GM23338 (cell line): ENCODE measurements around the gene C2orf92. TPM values are rescaled to one million over a fixed set of nuclear protein-coding genes. Genes with fewer than 3 reads are reported as not detected.

Experiments used
- ATAC-seq: fragments of 200-7000 bp; cut with Tn5 transposase; 3 replicates; pipeline ENCODE4 v1.9.1; 2020
- DNase-seq: peaks from one replicate; pipeline ENCODE4 v3.0.0-alpha.2; 2015; ENCODE audit warnings: low spot score
- H2AFZ ChIP-seq: fragments of 200-600 bp; sonication (generic); 2 replicates; pipeline ENCODE4 v1.8.0; 2016; ENCODE audit warnings: antibody characterized with exemption, mild to moderate bottlenecking, moderate library complexity
- H3F3A ChIP-seq: fragments of 200-600 bp; sonication (generic); replicated peaks from 2 replicates; pipeline ENCODE4 v1.8.0; 2017; ENCODE audit warnings: antibody characterized with exemption, mixed run types, low read depth
- H3K27ac ChIP-seq: fragments of 200-600 bp; sonication (generic); 2 replicates; pipeline ENCODE4 v1.6.1; 2016; ENCODE audit warnings: low read depth
- H3K27me3 ChIP-seq: fragments of 200-600 bp; sonication (generic); 2 replicates; pipeline ENCODE4 v1.8.0; 2016; ENCODE audit warnings: mild to moderate bottlenecking, mixed run types, moderate library complexity; ENCODE audit not compliant: insufficient read depth
- H3K36me3 ChIP-seq: fragments of 200-600 bp; sonication (generic); 2 replicates; pipeline ENCODE4 v1.8.0; 2016; ENCODE audit warnings: mild to moderate bottlenecking; ENCODE audit not compliant: insufficient read depth
- H3K4me1 ChIP-seq: fragments of 200-600 bp; sonication (generic); 2 replicates; pipeline ENCODE4 v1.8.0; 2016; ENCODE audit warnings: mild to moderate bottlenecking, moderate library complexity; ENCODE audit not compliant: insufficient read depth
- H3K4me2 ChIP-seq: fragments of 200-600 bp; sonication (generic); 2 replicates; pipeline ENCODE4 v1.7.1; 2017; ENCODE audit warnings: mixed run types
- H3K4me3 ChIP-seq: fragments of 200-600 bp; sonication (generic); 2 replicates; pipeline ENCODE4 v1.6.1; 2016; ENCODE audit warnings: mixed run types
- H3K79me2 ChIP-seq: fragments of 200-600 bp; sonication (generic); replicated peaks from 2 replicates; pipeline ENCODE4 v1.8.0; 2017; ENCODE audit warnings: mild to moderate bottlenecking; ENCODE audit not compliant: insufficient read depth
- H3K9me2 ChIP-seq: fragments of 200-600 bp; sonication (generic); 2 replicates; pipeline ENCODE4 v1.8.0; 2017; ENCODE audit not compliant: insufficient read depth
- H4K20me1 ChIP-seq: fragments of 200-600 bp; sonication (generic); replicated peaks from 2 replicates; pipeline ENCODE4 v1.8.0; 2017; ENCODE audit warnings: mild to moderate bottlenecking; ENCODE audit not compliant: insufficient read depth
- H3K27ac Mint-ChIP-seq: 2 replicates; pipeline ENCODE4 v1.8.0; 2020; ENCODE audit warnings: inconsistent platforms, mild to moderate bottlenecking, moderate library complexity, mixed read lengths
- H3K27me3 Mint-ChIP-seq: 3 replicates; pipeline ENCODE4 v1.8.0; 2022; ENCODE audit warnings: low read depth, mild to moderate bottlenecking, moderate library complexity, mixed read lengths, inconsistent platforms; ENCODE audit not compliant: insufficient read depth, poor library complexity
- H3K36me3 Mint-ChIP-seq: 3 replicates; pipeline ENCODE4 v1.8.0; 2021; ENCODE audit warnings: low read depth, mild to moderate bottlenecking, inconsistent platforms, moderate library complexity, mixed read lengths
- H3K4me1 Mint-ChIP-seq: 3 replicates; pipeline ENCODE4 v1.8.0; 2020; ENCODE audit warnings: mild to moderate bottlenecking, inconsistent platforms, mixed read lengths
- H3K4me3 Mint-ChIP-seq: 3 replicates; pipeline ENCODE4 v1.8.0; 2021; ENCODE audit warnings: moderate library complexity, mild to moderate bottlenecking, inconsistent platforms, mixed read lengths
- H3K9me3 Mint-ChIP-seq: 3 replicates; pipeline ENCODE4 v1.8.0; 2020; ENCODE audit warnings: moderate library complexity, mild to moderate bottlenecking, inconsistent platforms, mixed read lengths
- CREB1 ChIP-seq: fragments of 250-450 bp; sonication (Bioruptor Pico); IDR thresholded peaks from 2 replicates; pipeline ENCODE4 v1.5.0; 2020; ENCODE audit warnings: low read depth, mild to moderate bottlenecking, moderate library complexity
- ETS1 ChIP-seq: IDR thresholded peaks from 2 replicates; pipeline ENCODE4 v1.6.1; 2016; ENCODE audit warnings: antibody characterized with exemption
- EZH2 ChIP-seq: fragments of 200-600 bp; sonication (generic); IDR thresholded peaks from one replicate; pipeline ENCODE4 v1.8.0; 2017; ENCODE audit warnings: antibody characterized with exemption, mild to moderate bottlenecking, low read depth; ENCODE audit not compliant: unreplicated experiment
- EZH2phosphoT487 ChIP-seq: fragments of 200-600 bp; sonication (generic); IDR thresholded peaks from one replicate; pipeline ENCODE4 v1.8.1; 2018; ENCODE audit warnings: antibody characterized with exemption; ENCODE audit not compliant: unreplicated experiment
- JUNB ChIP-seq: IDR thresholded peaks from one replicate; pipeline ENCODE4 v1.6.1; 2016; ENCODE audit warnings: antibody characterized with exemption; ENCODE audit not compliant: unreplicated experiment
- NANOG ChIP-seq: IDR thresholded peaks from 2 replicates; pipeline ENCODE4 v1.6.1; 2016; ENCODE audit warnings: antibody characterized with exemption, borderline replicate concordance
- POLR2AphosphoS5 ChIP-seq: IDR thresholded peaks from 2 replicates; pipeline ENCODE4 v1.6.1; 2016; ENCODE audit warnings: antibody characterized with exemption, low read depth
- REST ChIP-seq: IDR thresholded peaks from one replicate; pipeline ENCODE4 v1.6.1; 2018; ENCODE audit warnings: antibody characterized with exemption; ENCODE audit not compliant: unreplicated experiment
- STAT1 ChIP-seq: IDR thresholded peaks from one replicate; pipeline ENCODE4 v1.6.1; 2016; ENCODE audit warnings: antibody characterized with exemption; ENCODE audit not compliant: unreplicated experiment
- ZNF114 ChIP-seq: fragments of 250-450 bp; sonication (Bioruptor Pico); IDR thresholded peaks from 2 replicates; pipeline ENCODE4 v1.5.0; 2020; ENCODE audit warnings: mild to moderate bottlenecking, moderate library complexity
- ZNF331 ChIP-seq: fragments of 250-450 bp; sonication (Bioruptor Pico); IDR thresholded peaks from 2 replicates; pipeline ENCODE4 v1.5.0; 2020; ENCODE audit warnings: low read depth, mild to moderate bottlenecking, moderate library complexity
- ZNF462 ChIP-seq: fragments of 250-450 bp; sonication (Bioruptor Pico); IDR thresholded peaks from 2 replicates; pipeline ENCODE4 v1.5.0; 2020; ENCODE audit warnings: mild to moderate bottlenecking, moderate library complexity
- polyA plus RNA-seq: library from polyadenylated mRNA; unstranded; fragments of >200 nt; fragmentation: Nextera tagmentation; extraction: Ambion mirVana; gene quantifications from 2 replicates; pipeline ENCODE4 v1.2.1, GENCODE V29; 2016
- total RNA-seq: library from RNA; depleted of rRNA; stranded (reverse); fragments of >200 nt; shearing (Covaris generic); gene quantifications from 2 replicates; pipeline ENCODE4 v1.2.3, GENCODE V29; 2014

The C2orf92 gene
- total and polyA plus RNA-seq, 2 experiments from 2014 or later = 1.7 to 2.6 TPM

GRCh38 chr2:97664636-97664970 is 4.9 kb upstream of the C2orf92 start:
- Histone ChIP-seq H3K27me3 (no peaks in the 10 kb centered on the region), H3K4me3 (peak overlapping the region; percentile 64), H3K4me1 (peaks cover 18% of the 10 kb centered on the region), H3K9me2 (no peaks in the 10 kb centered on the region), H3K27ac (peak overlapping the region; percentile 97), H3F3A (peaks cover 3% of the 10 kb centered on the region; the same call in 1 of the 2 replicates), H4K20me1 (peaks cover 10% of the 10 kb centered on the region; the same call in 1 of the 2 replicates), H3K4me2 (peak overlapping the region; percentile 75), H3K79me2 (peaks cover 22% of the 10 kb centered on the region), H3K36me3 (no peaks in the 10 kb centered on the region), H2AFZ (peak overlapping the region; percentile 28)
- TF ChIP-seq JUNB (no peak), ZNF331 (CRISPR knock-in tag) (no peak)
- peaks cover 19% of the 10 kb centered on the region for H3K4me1 Mint-ChIP-seq
- H3K36me3 Mint-ChIP-seq = no peaks in the 10 kb centered on the region; the same call in 2 of the 3 replicates
- DNase-seq (peak; percentile 69), ATAC-seq (peak; percentile 3; the same call in 1 of the 3 replicates)
- H3K9me3 Mint-ChIP-seq = no peaks in the 10 kb centered on the region
- peaks cover 11% of the 10 kb centered on the region for H3K27me3 Mint-ChIP-seq
- H3K27ac Mint-ChIP-seq = peak overlapping the region; percentile 97
- H3K4me3 Mint-ChIP-seq = peak overlapping the region; percentile 86

- Mint-ChIP-seq H3K4me3 (no peak overlapping the region), H3K36me3 (no peaks in the 10 kb centered on the region; the same call in 2 of the 3 replicates)
- TF ChIP-seq EZH2 (no peak), ZNF462 (CRISPR knock-in tag) (no peak), NANOG (no peak), ETS1 (no peak), EZH2phosphoT487 (no peak), STAT1 (no peak), POLR2AphosphoS5 (no peak), CREB1 (CRISPR knock-in tag) (no peak), ZNF114 (CRISPR knock-in tag) (no peak), ZNF331 (CRISPR knock-in tag) (no peak), REST (no peak)
Measured at GRCh38 chr2:97670471-97670870, 958 bp downstream of the C2orf92 start.

More at GRCh38 chr2:97670471-97670870, 958 bp downstream of the C2orf92 start:
- Histone ChIP-seq H3K27ac (no peak overlapping the region), H3K4me3 (no peak overlapping the region), H4K20me1 (no peaks in the 10 kb centered on the region), H3K79me2 (no peaks in the 10 kb centered on the region), H3K4me2 (no peak overlapping the region), H3K4me1 (peaks cover 4% of the 10 kb centered on the region; the same call in 1 of the 2 replicates), H3K9me2 (no peaks in the 10 kb centered on the region), H3K27me3 (no peaks in the 10 kb centered on the region), H3F3A (no peaks in the 10 kb centered on the region), H3K36me3 (no peaks in the 10 kb centered on the region), H2AFZ (no peak overlapping the region)
- Mint-ChIP-seq H3K27ac (no peak overlapping the region), H3K9me3 (no peaks in the 10 kb centered on the region), H3K27me3 (peaks cover 9% of the 10 kb centered on the region), H3K4me1 (peaks cover 4% of the 10 kb centered on the region; the same call in 2 of the 3 replicates)
- ATAC-seq (no peak), DNase-seq (no peak)
